Endothelial cell of umbilical vein (primary cell): ENCODE data around the gene SHOC2. TPM values are rescaled to one million over a fixed set of nuclear protein-coding genes. Genes with fewer than 3 reads are reported as not detected.

Experiments
- BruUV-seq: library from RNA; stranded (reverse); fragments of 400-500 nt; replicated peaks from 2 replicates; lab custom pipeline; 2021; lab: Mats Ljungman, UMichigan
- CTCF ChIA-PET: fragments of 300-600, 350-600 bp; sonication (Branson Sonifier 250); formaldehyde crosslinking; loops from one replicate; lab custom pipeline; 2021; ENCODE audit warnings: antibody characterized with exemption, inconsistent platforms; lab: Charles Lee
- POLR2A ChIA-PET: fragments of 300-600, 350-600 bp; sonication (Branson Sonifier 250); formaldehyde crosslinking; loops from one replicate; lab custom pipeline; 2021; ENCODE audit warnings: antibody characterized with exemption, inconsistent platforms; lab: Charles Lee
- DNase-seq: peaks from one replicate; pipeline ENCODE4 v3.0.0-alpha.2; 2011; ENCODE audit warnings: low read depth, low spot score
- FAIRE-seq: peaks from 2 replicates; lab custom pipeline; 2011; peaks lifted over from hg19 to GRCh38; lab: Jason Lieb, UNC
- H2AFZ ChIP-seq: 2 replicates; pipeline ENCODE4 v1.6.0; 2012; ENCODE audit warnings: low read depth, low read length, control low read depth, inconsistent platforms
- H3K27ac ChIP-seq: 2 replicates; pipeline ENCODE4 v1.5.1; 2011; ENCODE audit warnings: low read depth, mild to moderate bottlenecking, control low read depth, low read length, moderate library complexity; ENCODE audit not compliant: insufficient read depth
- H3K27me3 ChIP-seq, 2 experiments: 2 replicates each; pipeline versions ENCODE4 v1.6.0 to v1.6.1; 2011; ENCODE audit warnings: low read length in 2 of 2, mixed read lengths in 1 of 2; ENCODE audit not compliant: control insufficient read depth in 2 of 2, insufficient read depth in 2 of 2
- H3K36me3 ChIP-seq, 2 experiments: 2 replicates in 1 of 2; 3 replicates in 1 of 2; pipeline ENCODE4 v1.5.1; 2011; ENCODE audit warnings: low read length in 2 of 2, mild to moderate bottlenecking in 1 of 2, moderate library complexity in 1 of 2; ENCODE audit not compliant: control insufficient read depth in 2 of 2, insufficient read depth in 2 of 2; ENCODE audit errors: extremely low read depth in 1 of 2
- H3K4me1 ChIP-seq: 3 replicates; pipeline ENCODE4 v1.5.1; 2011; ENCODE audit warnings: mild to moderate bottlenecking, low read length; ENCODE audit not compliant: control insufficient read depth, insufficient read depth; ENCODE audit errors: extremely low read depth
- H3K4me2 ChIP-seq: 2 replicates; pipeline ENCODE4 v1.6.1; 2011; ENCODE audit warnings: low read length, control low read depth, mixed read lengths; ENCODE audit not compliant: insufficient read depth
- H3K4me3 ChIP-seq, 3 experiments: fragments of 200-600 bp in 1 of 3; sonication (generic), shearing (Covaris generic) in 1 of 3; replicated peaks in 1 of 3; 2 replicates each; pipeline ENCODE4 v1.5.1; 2011 to 2016; ENCODE audit warnings: control low read depth in 3 of 3, low read length in 3 of 3, mild to moderate bottlenecking in 2 of 3, inconsistent platforms in 1 of 3, low read depth in 1 of 3, moderate library complexity in 1 of 3; ENCODE audit not compliant: insufficient read depth in 1 of 3
- H3K79me2 ChIP-seq: 2 replicates; pipeline ENCODE4 v1.6.0; 2012; ENCODE audit warnings: low read length, inconsistent platforms; ENCODE audit not compliant: control insufficient read depth, insufficient read depth
- H3K9ac ChIP-seq: replicated peaks from 2 replicates; pipeline ENCODE3; 2011; ENCODE audit warnings: low read length, control low read depth; ENCODE audit not compliant: insufficient read depth; ENCODE audit errors: extremely low read depth
- H3K9me1 ChIP-seq: replicated peaks from 3 replicates; pipeline ENCODE4 v1.6.0; 2011; ENCODE audit warnings: mild to moderate bottlenecking, low read length; ENCODE audit not compliant: control insufficient read depth, insufficient read depth; ENCODE audit errors: extremely low read depth
- H3K9me3 ChIP-seq: replicated peaks from 2 replicates; pipeline ENCODE4 v1.5.1; 2012; ENCODE audit warnings: low read length, inconsistent platforms; ENCODE audit not compliant: control insufficient read depth, insufficient read depth
- H4K20me1 ChIP-seq: replicated peaks from 2 replicates; pipeline ENCODE3; 2011; ENCODE audit warnings: mild to moderate bottlenecking, low read length; ENCODE audit not compliant: control insufficient read depth, insufficient read depth; ENCODE audit errors: extremely low read depth
- CTCF ChIP-seq, 2 donors: IDR thresholded peaks; 1 replicate in 1 of 2; 2 replicates in 1 of 2; pipeline ENCODE4 v1.5.1; 2011; ENCODE audit warnings: low read length in 2 of 2, mild to moderate bottlenecking in 2 of 2, moderate library complexity in 2 of 2, control low read depth in 1 of 2, inconsistent platforms in 1 of 2, low read depth in 1 of 2; ENCODE audit not compliant: insufficient read depth in 1 of 2; ENCODE audit errors: extremely low read depth in 1 of 2
- EZH2 ChIP-seq: IDR thresholded peaks from 2 replicates; pipeline ENCODE4 v1.6.1; 2012; ENCODE audit warnings: borderline replicate concordance, low read depth, mild to moderate bottlenecking, moderate library complexity, low read length, inconsistent platforms; ENCODE audit not compliant: severe bottlenecking
- FOS ChIP-seq: IDR thresholded peaks from 2 replicates; pipeline ENCODE4 v1.6.1; 2011; ENCODE audit warnings: mild to moderate bottlenecking, low read length, moderate library complexity, borderline replicate concordance; ENCODE audit not compliant: insufficient read depth
- GATA2 ChIP-seq: IDR thresholded peaks from 2 replicates; pipeline ENCODE4 v1.7.0; 2011; ENCODE audit warnings: low read depth, mild to moderate bottlenecking, moderate library complexity, mixed read lengths, low read length; ENCODE audit not compliant: insufficient read length, insufficient read depth
- JUN ChIP-seq: IDR thresholded peaks from 2 replicates; pipeline ENCODE4 v1.6.1; 2011; ENCODE audit warnings: borderline replicate concordance, low read depth; ENCODE audit not compliant: insufficient read length, insufficient read depth
- MAX ChIP-seq: IDR thresholded peaks from 2 replicates; pipeline ENCODE4 v1.6.1; 2011; ENCODE audit not compliant: insufficient read depth, insufficient read length
- MYC ChIP-seq: IDR thresholded peaks from one replicate; pipeline ENCODE4 v1.6.1; 2011; ENCODE audit warnings: mild to moderate bottlenecking, low read depth, low read length
- POLR2A ChIP-seq: IDR thresholded peaks from 2 replicates; pipeline ENCODE4 v1.6.1; 2012; ENCODE audit warnings: low read depth, mild to moderate bottlenecking, control low read depth, low read length
- POLR2AphosphoS5 ChIP-seq: IDR thresholded peaks from 2 replicates; pipeline ENCODE4 v1.6.1; 2012; ENCODE audit warnings: low read depth, mild to moderate bottlenecking, control low read depth, low read length, moderate library complexity; ENCODE audit not compliant: insufficient read depth
- dilution Hi-C: fragments of 300-500 bp; cut with MboI; formaldehyde crosslinking; loops from one replicate; pipeline ENCODE4 v1.15.0; 2019; ENCODE audit warnings: low sequenced_read_pairs; ENCODE audit not compliant: extremely low pct_ligation_motif_present
- intact Hi-C: fragments of 100-400 bp; cut with micrococcal nuclease; formaldehyde crosslinking; loops from one replicate; pipeline ENCODE4 v1.10.0; 2022
- polyA plus RNA-seq, 4 experiments: library from polyadenylated mRNA; depleted of rRNA in 3 of 4; stranded (reverse) in 3 of 4; unstranded in 1 of 4; fragments of >200 nt; gene quantifications; 2 replicates each; pipeline versions ENCODE4 v1.2.1 to v1.2.3, GENCODE V29; 2011 to 2012; ENCODE audit warnings: missing spikeins in 1 of 4
- total RNA-seq: library from RNA; stranded (reverse); gene quantifications from 2 replicates; pipeline ENCODE4 v1.2.3, GENCODE V29; 2021

SHOC2 gene
- total and polyA plus RNA-seq, 2 donors (not counting 3 experiments of a cell fraction or from before 2014, with no cell fraction given) = 13.0 to 37.1 TPM

- no peak overlapping the region for H3K9ac ChIP-seq
- H3K27ac ChIP-seq = no peak overlapping the region
- no peak overlapping the region for H2AFZ ChIP-seq
- CTCF ChIA-PET = interaction anchor here (1.3 to 1.6 kb wide), 2 partner anchors 26 to 140 kb away, joined by 5 to 11 read pairs; no protein-coding TSS in a partner anchor
- peaks cover 0 to 4% of the 10 kb centered on the region in 2 experiments for H3K36me3 ChIP-seq
- TF ChIP-seq MAX = no peak
- TF ChIP-seq FOS = no peak
- TF ChIP-seq JUN = no peak
- no peak for TF ChIP-seq POLR2AphosphoS5
- no peak for TF ChIP-seq EZH2
- TF ChIP-seq MYC = no peak
- intact Hi-C loops = no loop called here
- POLR2A ChIA-PET = no interaction called here
- DNase-seq (no peak), FAIRE-seq (no peak)
- no peaks in the 10 kb centered on the region for H3K4me1 ChIP-seq
- no peaks in the 10 kb centered on the region for H4K20me1 ChIP-seq
- H3K79me2 ChIP-seq = no peaks in the 10 kb centered on the region
- no TSS peak for BruUV-seq
- no peak overlapping the region for H3K4me2 ChIP-seq
- H3K27me3 ChIP-seq = no peaks in the 10 kb centered on the region
- no peak overlapping the region for H3K4me3 ChIP-seq
- dilution Hi-C loops = no loop called here
- H3K9me3 ChIP-seq = no peaks in the 10 kb centered on the region
- no peaks in the 10 kb centered on the region for H3K9me1 ChIP-seq
These were observed 33.3 kb upstream of the SHOC2 start for GRCh38 chr10:110885932-110886674.

GRCh38 chr10:110887560-110887959 is 31.8 kb upstream of the SHOC2 start:
- TF ChIP-seq EZH2 (no peak), JUN (no peak), POLR2AphosphoS5 (no peak), GATA2 (no peak), FOS (no peak), CTCF (IDR thresholded peaks at IDR 0.05; ENCODE audit: extremely low read depth in 1 of 2, insufficient read depth in 1 of 2, low read depth in 1 of 2, low read length in 2 of 2) (no peak), MYC (no peak), MAX (no peak), POLR2A (no peak)
- FAIRE-seq (no peak), DNase-seq (no peak)
- H3K9me1 ChIP-seq = no peaks in the 10 kb centered on the region
- POLR2A ChIA-PET = no interaction called here
- no peak overlapping the region for H3K27ac ChIP-seq
- H3K27me3 ChIP-seq = no peaks in the 10 kb centered on the region
- H3K79me2 ChIP-seq = no peaks in the 10 kb centered on the region
- intact Hi-C loops = no loop called here
- CTCF ChIA-PET = interaction anchor here (1.3 to 1.6 kb wide), 2 partner anchors 11 to 141 kb away, joined by 3 to 11 read pairs; no protein-coding TSS in a partner anchor
- H3K4me2 ChIP-seq = no peak overlapping the region
- BruUV-seq = no TSS peak
- H2AFZ ChIP-seq = no peak overlapping the region
- H3K36me3 ChIP-seq = peaks cover 0 to 4% of the 10 kb centered on the region in 2 experiments
- no peak overlapping the region for H3K9ac ChIP-seq
- no peaks in the 10 kb centered on the region for H3K4me1 ChIP-seq
- no peaks in the 10 kb centered on the region for H3K9me3 ChIP-seq
- dilution Hi-C loops = no loop called here
- H3K4me3 ChIP-seq = no peak overlapping the region
- no peaks in the 10 kb centered on the region for H4K20me1 ChIP-seq
